Epithelial cell of proximal tubule (primary cell): ENCODE measurements around the gene TMEM8B. TPM values are rescaled to one million over a fixed set of nuclear protein-coding genes. Genes with fewer than 3 reads are reported as not detected.

ENCODE experiments used
- DNase-seq: peaks from one replicate; pipeline ENCODE4 v3.0.0-alpha.2; 2011; ENCODE audit warnings: low read depth
- H3K4me3 ChIP-seq: 2 replicates; pipeline ENCODE4 v1.5.1; 2011; ENCODE audit warnings: low read depth, mild to moderate bottlenecking, low read length
- total RNA-seq: library from RNA; depleted of rRNA; stranded (reverse); fragments of >200 nt; gene quantifications from 2 replicates; pipeline ENCODE4 v1.2.3, GENCODE V29; 2015
- TF ChIP-seq, protein P1 (sequence below): conservative IDR thresholded peaks from 2 replicates; pipeline ENCODE4 v1.5.1; 2012; ENCODE audit warnings: low read depth, mild to moderate bottlenecking, low read length

Gene TMEM8B
- total RNA-seq, 1 donor from 2014 or later = 4.2 TPM

GRCh38 chr9:35907711-35908503 is 78.9 kb downstream of the TMEM8B start:
- DNase-seq = peak; percentile 57
- TF ChIP-seq, protein P1, sequence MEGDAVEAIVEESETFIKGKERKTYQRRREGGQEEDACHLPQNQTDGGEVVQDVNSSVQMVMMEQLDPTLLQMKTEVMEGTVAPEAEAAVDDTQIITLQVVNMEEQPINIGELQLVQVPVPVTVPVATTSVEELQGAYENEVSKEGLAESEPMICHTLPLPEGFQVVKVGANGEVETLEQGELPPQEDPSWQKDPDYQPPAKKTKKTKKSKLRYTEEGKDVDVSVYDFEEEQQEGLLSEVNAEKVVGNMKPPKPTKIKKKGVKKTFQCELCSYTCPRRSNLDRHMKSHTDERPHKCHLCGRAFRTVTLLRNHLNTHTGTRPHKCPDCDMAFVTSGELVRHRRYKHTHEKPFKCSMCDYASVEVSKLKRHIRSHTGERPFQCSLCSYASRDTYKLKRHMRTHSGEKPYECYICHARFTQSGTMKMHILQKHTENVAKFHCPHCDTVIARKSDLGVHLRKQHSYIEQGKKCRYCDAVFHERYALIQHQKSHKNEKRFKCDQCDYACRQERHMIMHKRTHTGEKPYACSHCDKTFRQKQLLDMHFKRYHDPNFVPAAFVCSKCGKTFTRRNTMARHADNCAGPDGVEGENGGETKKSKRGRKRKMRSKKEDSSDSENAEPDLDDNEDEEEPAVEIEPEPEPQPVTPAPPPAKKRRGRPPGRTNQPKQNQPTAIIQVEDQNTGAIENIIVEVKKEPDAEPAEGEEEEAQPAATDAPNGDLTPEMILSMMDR = no peak
- peak overlapping the region; percentile 19 for H3K4me3 ChIP-seq

- DNase-seq = no peak
- no peak overlapping the region for H3K4me3 ChIP-seq
- TF ChIP-seq, protein P1 = no peak
These were observed 79.6 kb downstream of the TMEM8B start for GRCh38 chr9:35908504-35909125.

DNA sequence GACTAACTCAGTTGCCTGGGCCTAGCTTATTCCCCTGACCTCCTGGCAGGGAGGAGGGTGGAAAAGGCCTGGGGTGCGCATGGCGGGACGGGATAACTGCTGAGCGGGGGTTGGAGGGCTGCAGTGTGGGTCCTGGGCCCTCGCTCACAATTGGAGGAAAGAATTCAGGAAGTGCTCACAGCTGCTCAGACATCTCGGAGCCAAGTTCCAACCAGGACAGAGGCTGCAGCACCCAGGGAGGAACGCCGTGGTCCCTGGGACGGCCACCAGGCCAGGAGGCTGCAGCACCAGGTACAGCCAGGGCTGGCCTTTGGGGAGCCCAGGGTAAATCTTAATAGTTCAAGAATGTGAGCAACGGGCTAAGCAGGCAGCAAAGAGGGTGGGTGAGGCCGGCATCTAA is 80.2 kb downstream of the TMEM8B start, which contains the start of gene SPAAR:
Gene SPAAR (plus strand): TSS at position 217 of the 400 bp plus-strand sequence. CDS start 974 bp downstream, outside the sequence.
- no peak for DNase-seq
- no peak within 1 kb of the TSS for H3K4me3 ChIP-seq
- TF ChIP-seq, protein P1 = no peak

DNA sequence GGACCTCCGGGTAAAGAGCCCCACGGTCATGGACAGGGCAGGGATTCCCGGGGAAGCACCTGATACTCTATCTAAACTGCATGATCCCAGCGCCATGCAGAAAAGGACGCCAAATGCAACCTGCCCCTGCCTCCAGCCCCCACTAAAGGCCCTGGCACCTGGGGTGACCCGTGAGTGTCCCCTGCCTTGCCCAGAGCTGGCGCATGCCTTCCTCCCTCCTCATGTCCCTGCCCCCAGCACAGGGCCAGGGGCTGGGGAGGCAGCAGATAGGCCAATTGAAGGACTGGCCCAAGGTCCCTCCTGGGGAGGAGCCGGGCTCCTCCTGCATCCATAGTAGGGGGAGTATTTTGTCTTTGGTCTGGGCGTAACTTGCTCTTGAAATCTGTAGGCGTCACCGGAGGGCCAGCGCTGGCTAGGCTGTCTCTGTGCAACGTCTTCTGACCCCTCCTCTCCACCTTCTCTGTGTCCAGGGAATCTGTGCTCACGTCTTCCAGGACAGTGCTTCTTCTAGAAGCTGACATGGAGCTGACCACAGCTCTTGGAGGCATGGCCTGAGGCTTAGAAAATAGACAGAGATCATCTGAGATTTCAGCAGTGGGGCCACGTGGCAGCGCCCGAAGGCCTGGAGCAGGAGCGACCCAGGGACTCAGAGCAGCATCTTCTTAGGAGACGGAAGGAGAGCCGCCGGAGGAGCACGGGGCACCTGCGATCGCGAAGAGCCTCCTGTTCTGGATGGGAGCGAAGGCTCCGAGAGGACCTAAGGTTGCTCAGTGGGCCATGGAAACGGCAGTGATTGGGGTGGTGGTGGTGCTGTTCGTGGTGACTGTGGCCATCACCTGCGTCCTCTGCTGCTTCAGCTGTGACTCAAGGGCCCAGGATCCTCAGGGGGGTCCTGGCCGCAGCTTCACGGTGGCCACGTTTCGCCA is 80.9 kb downstream of the TMEM8B start:
- no peak for DNase-seq
- no peak overlapping the region for H3K4me3 ChIP-seq
- TF ChIP-seq, protein P1 = no peak

GRCh38 chr9:35910613-35911359 is 81.8 kb downstream of the TMEM8B start:
- no peak for DNase-seq
- TF ChIP-seq, protein P1 = peak; percentile 76
- no peak overlapping the region for H3K4me3 ChIP-seq

GRCh38 chr9:35911690-35912089 is 82.7 kb downstream of the TMEM8B start:
- TF ChIP-seq, protein P1 = no peak
- no peak for DNase-seq
- no peak overlapping the region for H3K4me3 ChIP-seq
